ENCODE results near the gene MAL.

Gene MAL

DNA sequence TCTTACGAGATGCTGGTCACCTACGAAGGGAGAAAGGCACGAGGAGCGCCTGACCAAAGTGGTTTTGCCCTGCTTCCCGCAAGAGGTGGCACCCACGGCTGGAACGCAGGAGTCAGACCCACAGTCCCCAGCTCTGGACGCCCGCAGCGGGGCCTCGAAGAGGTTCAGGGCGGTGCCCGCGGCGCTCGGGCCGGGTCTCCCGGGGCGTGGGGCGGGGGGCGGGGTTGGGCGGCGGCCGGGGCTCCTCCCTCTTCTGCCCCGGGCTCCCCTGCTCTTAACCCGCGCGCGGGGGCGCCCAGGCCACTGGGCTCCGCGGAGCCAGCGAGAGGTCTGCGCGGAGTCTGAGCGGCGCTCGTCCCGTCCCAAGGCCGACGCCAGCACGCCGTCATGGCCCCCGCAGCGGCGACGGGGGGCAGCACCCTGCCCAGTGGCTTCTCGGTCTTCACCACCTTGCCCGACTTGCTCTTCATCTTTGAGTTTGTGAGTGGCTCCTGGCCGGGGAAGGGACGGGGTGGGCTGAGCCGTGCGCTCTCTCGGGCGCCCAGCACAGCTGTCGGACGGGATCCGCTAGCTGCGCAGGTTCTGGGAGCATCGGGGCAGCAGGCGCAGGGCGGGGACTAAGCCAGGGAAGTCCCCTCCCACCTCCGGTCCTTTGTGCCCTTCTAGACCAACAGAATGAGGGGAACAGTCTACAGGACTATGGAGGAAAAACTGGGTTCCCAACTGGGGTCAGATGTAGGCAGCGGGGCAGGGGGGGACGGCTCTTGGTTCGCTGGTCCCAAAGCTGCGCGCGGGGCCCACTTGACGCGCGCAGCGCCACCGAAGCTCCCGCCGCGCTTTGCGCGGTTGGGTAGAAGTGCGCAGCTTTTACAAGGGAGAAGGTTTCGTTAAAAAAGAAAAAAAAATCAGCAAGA lies at the start of gene MAL:
Gene MAL (plus strand): TSS at position 303 of the 914 bp plus-strand sequence. CDS start 85 bp downstream, at position 388.
- peak; percentile 54 for DNase-seq (ENCODE audit: low read depth)

DNA sequence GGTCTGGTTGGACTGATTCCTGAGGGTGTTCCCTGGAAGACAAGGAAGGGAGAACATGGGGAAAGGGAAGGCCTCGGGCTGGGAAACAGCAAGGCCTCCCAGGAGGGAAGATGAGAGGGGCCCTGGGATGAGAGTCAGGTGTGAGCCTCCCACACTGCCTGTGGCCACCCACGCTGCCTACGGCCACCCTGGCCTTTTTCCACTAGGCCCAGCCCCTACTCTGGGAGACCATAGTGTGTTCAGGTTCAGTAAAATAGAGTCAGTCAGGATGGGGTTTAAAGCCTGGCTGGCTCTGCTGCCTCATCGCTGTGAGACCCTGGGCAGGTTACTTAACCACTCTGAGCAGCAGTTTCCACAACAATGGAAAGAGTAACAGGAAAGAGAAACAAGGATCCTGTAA lies 47.7 kb upstream of the MAL start:
- DNase-seq (ENCODE audit: low read depth) = no peak

DNA sequence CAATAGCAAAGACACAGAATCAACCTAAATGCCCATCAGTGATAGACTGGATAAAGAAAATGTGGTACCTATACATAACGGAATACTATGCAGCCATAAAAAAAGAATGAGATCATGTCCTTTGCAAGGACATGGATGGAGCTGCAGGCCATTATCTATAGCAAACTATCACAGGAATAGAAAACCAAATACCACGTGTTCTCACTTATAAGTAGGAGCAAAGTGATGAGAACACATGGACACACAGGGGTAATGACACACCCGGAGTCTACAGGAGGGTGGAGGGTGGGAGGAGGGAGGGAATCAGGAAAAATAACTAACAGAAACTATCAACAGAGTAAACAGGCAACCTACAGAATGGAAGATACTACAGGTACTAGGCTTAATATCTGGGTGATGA lies 46.6 kb upstream of the MAL start:
- DNase-seq (ENCODE audit: low read depth) = no peak

DNA sequence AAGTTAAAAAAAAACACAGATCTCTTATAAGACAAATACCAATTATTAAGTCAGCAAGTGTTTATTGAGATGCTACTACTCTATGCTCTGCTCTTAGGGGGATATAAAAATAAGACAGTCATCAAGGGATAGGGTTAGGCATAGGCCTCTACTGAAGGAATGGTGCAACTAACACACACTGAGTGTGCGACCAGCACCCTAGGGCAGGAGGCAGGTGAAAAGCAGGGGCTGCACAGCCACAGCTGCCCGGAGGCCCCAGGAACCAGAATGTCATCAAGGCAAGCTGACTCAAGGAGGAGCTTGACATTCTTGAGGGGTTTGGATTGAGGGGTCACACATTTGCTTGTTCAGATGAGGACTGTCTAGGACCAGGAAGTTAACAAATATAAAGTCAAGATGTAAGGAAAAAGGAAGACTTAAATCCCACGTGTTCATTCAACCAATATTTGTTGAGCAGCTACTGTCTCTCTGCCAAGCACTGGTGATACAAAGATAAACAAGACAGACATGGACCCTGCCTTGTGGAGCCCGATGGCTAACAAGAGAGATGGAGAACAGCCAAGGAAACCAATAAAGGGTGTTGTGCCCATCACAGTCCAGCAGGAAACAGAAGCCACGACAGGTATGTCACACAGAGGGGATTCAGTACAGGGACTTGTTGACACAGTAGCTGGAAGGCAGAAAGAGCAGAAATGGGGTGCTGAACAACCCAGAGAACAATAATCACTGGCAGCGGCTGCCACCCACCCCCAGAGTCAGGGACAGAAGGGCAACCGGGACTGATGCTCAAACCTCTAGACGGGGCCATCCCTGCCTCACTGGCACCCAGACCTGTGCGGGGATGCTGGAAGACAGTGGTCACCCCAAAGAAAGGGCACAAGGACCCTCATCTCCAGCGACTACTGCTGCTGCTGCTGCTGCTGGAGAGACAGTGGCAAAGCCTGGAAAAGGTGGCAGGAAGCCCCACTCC lies 45.8 kb upstream of the MAL start:
- DNase-seq (ENCODE audit: low read depth) = no peak

DNA sequence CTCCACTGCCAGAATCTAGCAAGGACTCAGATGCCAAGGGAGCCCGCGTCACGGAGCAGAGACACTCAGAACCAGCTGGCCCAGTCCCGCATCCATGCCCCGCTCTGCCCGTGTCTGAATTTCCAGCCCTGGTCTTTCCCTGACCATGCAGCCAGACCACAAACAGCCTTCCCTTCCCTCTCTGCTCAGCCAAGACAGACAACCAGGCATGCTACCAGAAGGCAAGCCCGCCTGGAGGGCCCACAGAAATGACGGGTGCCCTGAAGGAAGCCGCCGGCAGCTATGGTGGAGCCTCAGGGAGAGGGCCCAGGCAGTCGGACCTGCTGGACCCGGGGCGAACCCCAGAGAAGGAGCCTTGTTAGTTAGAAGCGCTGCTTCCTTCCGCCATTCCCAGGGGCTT lies 45.1 kb upstream of the MAL start:
- no peak for DNase-seq (ENCODE audit: low read depth)

DNA sequence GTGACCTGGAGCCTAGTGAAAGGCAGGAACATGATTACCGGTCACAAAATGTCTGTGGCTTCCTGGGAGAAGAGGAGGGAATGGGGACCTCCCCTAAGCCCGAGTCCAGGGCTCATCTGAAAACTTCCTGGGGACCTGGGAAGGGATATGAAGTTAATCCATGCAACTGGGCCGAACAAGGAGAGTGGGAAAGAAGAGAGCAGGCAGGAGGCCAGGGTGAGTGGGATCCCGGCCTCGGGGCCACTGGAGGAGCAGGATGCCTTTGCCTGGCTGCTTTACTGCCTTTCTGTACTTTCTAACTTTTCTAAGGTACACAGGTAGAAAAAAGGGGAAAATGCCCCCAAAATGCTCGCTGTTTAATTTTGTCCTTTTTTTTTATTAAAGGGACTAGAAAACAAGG lies 43.4 kb upstream of the MAL start:
- DNase-seq (ENCODE audit: low read depth) = no peak

DNA sequence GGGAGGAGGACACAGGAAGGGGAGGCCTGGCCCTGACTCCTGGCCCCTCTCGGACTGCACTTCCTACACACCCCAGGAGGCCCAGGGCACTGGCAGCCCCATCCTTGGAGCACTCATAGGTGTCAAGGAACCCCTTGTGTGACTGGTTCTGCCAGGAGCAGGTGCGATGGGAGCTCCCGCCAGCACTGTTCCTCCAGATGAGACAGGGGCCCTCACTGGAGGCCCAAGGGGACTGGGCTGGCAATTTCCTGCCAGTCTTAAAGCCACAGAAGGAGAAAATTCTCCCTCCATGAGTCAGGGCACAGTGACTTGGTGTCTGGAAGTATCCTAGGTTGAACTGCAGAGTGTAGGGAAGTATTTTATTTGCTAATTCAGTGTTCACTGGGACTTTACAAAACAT lies 42.8 kb upstream of the MAL start:
- no peak for DNase-seq (ENCODE audit: low read depth)

DNA sequence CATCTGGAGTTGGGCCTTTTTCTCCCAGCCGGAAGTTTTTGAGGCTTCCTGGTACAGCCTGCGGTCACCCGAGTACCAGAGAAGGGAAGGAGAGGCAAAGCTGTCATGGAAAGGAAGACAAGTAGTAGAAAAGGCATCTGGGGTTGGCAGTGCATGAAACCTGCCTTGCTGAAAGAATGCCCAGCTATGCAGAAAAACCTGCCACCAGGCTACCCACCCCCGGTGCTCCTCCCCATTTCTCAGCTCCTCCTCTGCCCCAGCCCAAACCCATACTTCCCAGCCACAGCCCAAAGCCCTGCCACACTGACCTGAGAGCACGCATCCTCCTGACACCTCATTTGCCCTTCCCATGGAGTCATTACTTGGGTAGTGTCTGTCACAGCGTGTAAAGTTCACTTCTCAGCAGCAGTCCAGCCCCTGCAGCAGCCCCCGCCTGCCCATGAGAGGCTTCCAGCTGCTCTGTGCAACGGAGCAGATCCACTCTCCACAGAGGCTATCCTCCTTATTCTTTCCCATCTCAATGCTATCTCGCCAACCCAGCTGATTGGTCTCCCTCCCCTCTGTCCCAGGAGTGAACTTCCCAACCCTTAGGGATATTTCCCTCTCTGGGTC lies 40.4 kb upstream of the MAL start:
- DNase-seq (ENCODE audit: low read depth) = no peak

DNA sequence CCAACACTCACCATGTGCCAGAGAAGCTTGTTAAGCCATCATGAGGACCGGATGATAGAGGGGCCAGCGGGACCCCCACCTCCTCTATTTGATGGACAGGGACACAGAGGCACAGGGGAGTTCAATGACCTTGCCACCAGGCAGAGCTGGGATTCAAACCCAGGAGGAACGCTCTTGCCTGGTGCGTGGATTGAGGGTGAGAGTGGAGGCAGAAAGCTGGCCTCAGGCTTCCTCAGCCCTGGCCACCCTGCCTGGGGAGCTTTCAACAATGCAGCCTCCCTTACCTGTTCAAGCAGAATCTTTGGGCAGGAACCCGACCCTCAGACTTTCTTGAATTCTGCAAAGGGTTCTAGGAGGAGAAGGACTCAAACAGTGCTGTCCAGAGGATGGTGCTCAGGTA lies 39.9 kb upstream of the MAL start:
- no peak for DNase-seq (ENCODE audit: low read depth)

DNA sequence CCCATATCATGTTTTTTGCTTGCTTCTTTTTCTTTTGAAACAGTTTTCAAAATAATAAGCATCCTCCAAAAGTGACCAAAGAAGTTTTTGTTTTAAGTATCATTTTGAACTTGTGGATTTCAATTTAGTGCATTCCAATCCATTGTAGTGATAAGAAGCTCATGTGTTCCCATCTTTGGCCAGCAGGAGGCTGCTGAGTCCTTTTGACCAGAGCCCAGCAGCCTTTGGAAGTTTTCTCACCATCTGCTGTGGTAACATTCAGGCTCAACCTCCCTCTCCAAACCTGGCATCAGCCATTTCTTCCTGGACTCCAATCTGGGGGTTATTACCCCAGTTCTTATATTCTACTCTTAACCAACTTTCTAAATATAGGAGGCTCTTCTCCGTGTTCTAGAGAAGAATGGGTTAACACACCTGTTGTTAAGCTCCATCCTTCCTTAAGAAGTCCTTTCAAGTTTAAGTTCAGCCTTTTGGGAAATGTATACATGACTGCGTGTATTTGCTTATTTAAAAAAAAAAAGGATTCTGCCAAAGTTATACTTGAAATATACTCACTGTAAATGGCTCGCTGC lies 39.0 kb upstream of the MAL start:
- peak; percentile 7 for DNase-seq (ENCODE audit: low read depth)

DNA sequence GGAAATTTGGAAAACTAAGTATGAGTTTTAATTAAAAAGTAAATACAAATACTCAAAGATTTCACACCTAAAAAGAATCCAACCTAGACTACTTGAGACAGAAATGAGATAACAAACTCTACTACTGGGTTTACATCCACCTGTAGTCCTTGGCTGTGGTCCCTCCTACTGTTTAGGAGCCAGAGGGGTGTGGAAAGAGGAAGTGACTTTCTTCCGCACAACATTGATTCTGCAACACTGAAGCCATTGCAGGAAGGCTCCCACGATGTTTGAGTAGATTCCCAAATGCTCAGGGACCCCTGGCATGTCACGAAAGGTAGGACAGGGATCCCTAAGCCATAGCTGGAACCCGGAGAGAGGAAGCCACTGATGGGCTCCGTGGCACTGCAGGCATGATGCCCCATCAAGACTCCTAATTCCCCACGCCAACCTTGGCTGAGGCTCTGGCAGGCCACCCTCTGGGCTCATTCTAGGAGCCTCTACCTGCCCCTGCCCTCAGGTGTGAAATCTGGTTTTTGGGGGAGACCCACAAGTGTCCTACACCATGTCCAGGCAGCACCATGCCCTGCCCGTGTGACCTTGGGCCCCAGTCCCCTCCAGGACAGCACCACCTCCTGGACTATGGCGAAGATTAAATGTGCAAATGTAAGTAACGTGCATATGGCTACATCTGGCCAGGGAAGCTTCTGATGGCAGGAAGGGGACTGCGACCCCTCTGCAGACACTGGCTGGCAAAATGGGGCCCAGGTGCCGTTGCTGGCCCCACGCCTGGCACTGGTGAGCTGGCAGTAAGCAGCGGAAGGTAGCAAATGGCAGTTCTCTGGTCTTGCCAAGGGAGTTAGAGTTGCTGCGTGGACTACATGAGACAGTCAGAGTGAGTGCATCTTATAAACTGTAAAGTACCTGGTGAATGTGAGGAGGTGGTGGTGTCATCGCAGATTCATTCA lies 38.2 kb upstream of the MAL start:
- no peak for DNase-seq (ENCODE audit: low read depth)

DNA sequence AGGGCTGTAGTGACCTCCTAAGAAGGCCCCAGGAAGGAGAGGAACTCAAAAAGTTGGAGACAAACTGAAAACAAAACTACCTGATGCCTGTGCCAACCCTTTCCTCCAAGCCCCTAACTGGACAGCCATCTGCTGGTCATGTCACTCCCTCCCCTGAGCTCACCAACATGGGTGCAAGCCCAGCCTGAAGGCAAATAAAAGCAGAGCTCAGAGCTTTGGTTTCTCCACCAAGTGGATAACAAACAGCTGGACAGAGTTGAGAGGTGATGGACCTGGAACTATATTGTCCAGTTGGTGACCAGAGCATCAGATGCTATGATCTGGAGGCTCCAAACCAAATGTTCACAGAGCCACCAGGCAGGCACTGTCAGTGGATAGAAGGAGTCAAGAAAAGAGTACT lies 34.6 kb upstream of the MAL start:
- no peak for DNase-seq (ENCODE audit: low read depth)

DNA sequence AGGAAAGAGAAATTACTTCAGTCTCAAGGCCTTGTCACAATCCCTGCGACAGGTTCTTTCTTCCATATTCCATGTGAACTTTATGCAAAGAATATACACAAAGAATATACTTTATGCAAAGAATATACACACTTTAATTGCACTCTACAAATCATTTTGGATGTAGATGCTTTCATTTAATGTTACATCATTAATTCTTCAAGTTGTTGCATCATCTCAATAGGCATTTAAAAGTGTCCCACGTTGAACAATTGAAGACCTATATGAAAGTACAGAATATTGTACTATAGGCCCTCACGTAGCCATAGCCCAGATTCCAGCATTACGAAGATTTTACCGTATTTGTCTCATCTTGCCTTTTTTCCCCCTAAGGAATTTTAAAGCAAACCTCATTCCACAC lies 33.1 kb upstream of the MAL start:
- no peak for DNase-seq (ENCODE audit: low read depth)

DNA sequence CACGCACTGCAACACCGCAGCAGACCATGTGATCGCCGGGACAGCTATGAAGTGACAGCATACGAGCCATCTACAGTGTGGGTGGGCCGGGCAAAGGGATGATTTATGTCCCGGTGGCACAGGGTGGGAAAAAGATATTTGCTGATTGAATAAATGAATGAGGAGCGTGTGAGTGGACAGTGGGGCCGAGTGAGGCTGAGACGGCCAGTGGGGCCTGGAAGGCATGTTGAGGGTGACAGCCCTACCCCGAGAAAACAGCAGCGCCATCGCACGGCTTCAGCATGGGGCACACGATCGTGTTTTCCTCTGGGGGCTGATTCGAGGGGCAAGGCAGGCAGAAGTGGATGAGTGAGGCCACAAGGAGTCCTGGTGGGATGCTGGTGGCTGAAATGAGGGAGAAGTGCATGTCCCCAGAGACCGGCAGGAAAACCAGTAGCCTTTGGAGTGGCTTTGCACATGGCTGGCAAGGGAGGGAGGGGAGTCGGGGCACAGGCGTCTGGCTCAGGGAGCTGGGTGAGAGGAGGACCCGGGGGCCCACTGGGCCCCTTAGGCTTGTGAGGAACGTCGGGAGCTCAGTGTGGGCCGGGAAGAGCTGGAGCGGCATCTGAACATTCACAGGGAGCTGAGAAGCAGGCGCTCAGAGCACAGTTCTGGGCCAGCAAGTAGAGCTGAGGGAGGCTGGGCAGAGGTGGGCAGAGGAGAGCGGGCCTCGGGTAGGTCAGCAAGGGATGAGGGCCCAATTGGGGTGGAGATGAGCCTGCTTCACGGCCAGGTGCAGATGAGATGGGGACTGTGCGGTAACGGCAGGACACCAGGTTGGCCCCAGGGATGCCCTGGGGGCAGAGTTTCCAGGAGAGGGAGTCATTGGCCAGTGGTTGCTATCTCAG lies 32.1 kb upstream of the MAL start:
- DNase-seq (ENCODE audit: low read depth) = no peak

DNA sequence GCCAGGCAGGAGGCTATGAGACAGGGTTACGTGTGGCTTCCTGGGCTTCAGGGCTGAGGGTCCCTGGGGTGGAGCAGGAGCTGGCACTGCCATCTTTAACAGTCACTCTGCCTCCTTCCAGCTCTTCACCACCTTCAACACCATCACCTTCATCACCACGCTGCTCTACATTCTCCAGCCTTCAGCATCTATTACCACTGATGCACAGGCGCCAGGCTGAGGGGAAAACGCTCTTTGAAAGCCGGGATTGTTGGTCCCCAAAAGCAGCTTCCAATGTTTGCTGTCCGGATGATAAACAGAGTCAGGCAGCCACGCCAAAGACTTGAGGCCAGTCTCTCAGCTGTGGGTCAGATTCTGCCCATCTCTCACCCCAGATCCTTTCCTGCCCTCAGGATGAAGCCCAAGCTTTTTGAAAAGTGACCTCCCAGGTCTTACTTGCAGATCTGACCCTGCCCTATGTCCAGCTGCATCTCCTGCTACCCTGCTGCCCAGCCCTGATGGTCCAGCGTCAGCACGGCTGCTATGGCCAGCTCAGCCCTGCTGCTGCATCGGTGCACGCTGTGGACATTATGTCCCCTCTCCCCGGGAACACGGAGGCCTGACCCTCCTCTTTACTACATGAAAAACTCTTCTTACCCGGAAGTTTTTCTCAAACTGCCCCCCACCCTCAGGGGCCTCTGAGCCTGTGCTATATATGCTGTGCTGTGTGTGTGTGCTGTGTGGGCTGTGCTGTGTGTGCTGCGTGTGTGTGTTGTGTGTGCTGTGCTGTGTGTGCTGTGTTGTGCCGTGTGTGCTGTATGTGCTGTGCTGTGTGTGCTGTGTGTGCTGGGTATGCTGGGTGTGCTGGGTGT lies 31.2 kb upstream of the MAL start:
- no peak for DNase-seq (ENCODE audit: low read depth)

DNA sequence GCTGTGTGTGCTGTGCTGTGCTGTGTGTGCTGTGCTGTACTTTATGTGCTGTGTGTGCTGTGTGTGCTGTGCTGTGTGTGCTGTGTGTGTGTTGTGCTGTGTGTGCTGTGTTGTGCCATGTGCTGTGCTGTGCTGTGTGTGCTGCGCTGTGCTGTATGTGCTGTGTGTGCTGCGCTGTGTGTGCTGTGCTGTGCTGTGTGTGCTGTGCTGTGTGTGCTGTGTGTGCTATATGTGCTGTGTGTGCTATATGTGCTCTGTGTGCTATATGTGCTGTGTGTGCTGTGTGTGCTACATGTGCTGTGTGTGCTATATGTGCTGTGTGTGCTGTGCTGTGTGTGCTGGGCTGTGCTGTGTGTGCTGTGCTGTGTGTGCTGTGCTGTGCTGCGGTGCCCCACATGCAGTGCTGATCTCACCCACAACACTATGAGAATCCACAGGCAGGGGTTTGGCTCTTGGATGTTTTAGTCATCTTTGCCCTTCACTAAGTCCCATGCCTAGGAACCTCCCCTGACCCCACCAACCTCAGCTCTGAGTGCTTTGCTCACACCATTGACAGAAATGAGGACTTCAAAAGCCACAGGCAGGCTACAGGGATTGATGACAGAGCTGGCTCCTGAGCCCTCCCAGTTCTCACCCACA lies 30.5 kb upstream of the MAL start:
- no peak for DNase-seq (ENCODE audit: low read depth)

DNA sequence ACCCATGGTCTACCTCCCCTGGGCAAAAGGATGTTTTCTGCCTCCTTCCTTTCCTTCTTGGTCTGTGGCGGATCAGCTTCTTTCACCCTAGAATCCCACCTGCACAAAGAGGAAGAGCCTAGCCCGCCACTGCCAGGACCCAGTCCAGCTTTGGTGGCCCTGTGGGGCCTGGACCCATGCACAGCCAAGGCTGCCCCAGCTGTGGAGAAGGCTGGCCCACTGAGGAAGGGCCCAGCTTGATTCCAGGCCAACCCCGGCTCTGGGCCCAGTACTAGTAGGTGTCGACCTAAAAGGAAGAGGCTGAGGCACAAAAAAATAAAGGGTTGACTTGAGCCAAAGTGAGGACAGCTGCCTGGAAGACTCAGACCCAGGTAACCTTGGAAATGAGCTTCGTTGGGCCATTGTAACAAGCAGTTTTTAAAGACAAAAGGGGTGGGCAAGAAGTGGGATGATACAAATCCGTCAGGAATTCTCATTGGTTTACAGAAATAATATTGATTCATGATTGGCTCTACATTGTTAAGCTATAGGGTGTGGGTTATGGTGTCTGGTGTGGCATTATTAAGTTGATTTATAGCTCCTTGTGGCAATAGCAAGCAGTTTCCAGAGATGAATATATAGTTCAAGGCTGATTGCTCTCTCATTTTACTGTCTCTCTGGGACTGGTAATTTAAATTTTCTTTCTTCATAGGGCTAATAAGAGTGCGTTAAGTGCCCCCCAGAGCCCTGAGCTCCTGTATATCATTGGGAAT lies 29.8 kb upstream of the MAL start:
- DNase-seq (ENCODE audit: low read depth) = no peak
